MM.1S (cell line): ENCODE results near the gene HOXD11.

Source experiments
- DNase-seq: peaks from one replicate; pipeline ENCODE4 v3.0.0-alpha.2; 2015
- H2AFZ ChIP-seq: fragments of 300-600 bp; sonication (generic); 2 replicates; pipeline ENCODE4 v1.6.0; 2016; ENCODE audit warnings: antibody characterized with exemption, low read length
- H3F3A ChIP-seq: fragments of 300-600 bp; sonication (generic); 2 replicates; pipeline ENCODE4 v1.6.1; 2016; ENCODE audit warnings: mild to moderate bottlenecking, antibody characterized with exemption, low read length, moderate library complexity, mixed read lengths; ENCODE audit not compliant: insufficient read depth
- H3K27ac ChIP-seq: fragments of 300-600 bp; sonication (generic); 2 replicates; pipeline ENCODE4 v1.5.1; 2016; ENCODE audit warnings: mild to moderate bottlenecking, low read length
- H3K27me3 ChIP-seq: fragments of 300-600 bp; sonication (generic); replicated peaks from 2 replicates; pipeline ENCODE4 v1.6.0; 2016; ENCODE audit warnings: low read length; ENCODE audit not compliant: insufficient read depth
- H3K36me3 ChIP-seq: fragments of 300-600 bp; sonication (generic); replicated peaks from 2 replicates; pipeline ENCODE4 v1.6.1; 2016; ENCODE audit warnings: mild to moderate bottlenecking, low read length, mixed read lengths; ENCODE audit not compliant: insufficient read depth
- H3K4me1 ChIP-seq: fragments of 300-600 bp; sonication (generic); 2 replicates; pipeline ENCODE4 v1.6.1; 2016; ENCODE audit warnings: low read length, mixed read lengths
- H3K4me2 ChIP-seq: fragments of 300-600 bp; sonication (generic); 2 replicates; pipeline ENCODE4 v1.6.0; 2016; ENCODE audit warnings: low read depth, low read length
- H3K4me3 ChIP-seq: fragments of 300-600 bp; sonication (generic); 2 replicates; pipeline ENCODE4 v1.5.1; 2016; ENCODE audit warnings: low read length, mixed read lengths
- H3K79me2 ChIP-seq: fragments of 300-600 bp; sonication (generic); 2 replicates; pipeline ENCODE4 v1.6.1; 2016; ENCODE audit warnings: mixed run types, low read length, mixed read lengths
- H3K9ac ChIP-seq: fragments of 300-600 bp; sonication (generic); 2 replicates; pipeline ENCODE4 v1.6.1; 2016; ENCODE audit warnings: low read length, mixed read lengths
- H3K9me2 ChIP-seq: fragments of 300-600 bp; sonication (generic); replicated peaks from 2 replicates; pipeline ENCODE4 v1.6.1; 2016; ENCODE audit warnings: mild to moderate bottlenecking, low read length, mixed read lengths; ENCODE audit not compliant: insufficient read depth
- H3K9me3 ChIP-seq: fragments of 300-600 bp; sonication (generic); replicated peaks from 2 replicates; pipeline ENCODE4 v1.6.1; 2016; ENCODE audit warnings: mild to moderate bottlenecking, low read length, mixed read lengths; ENCODE audit not compliant: insufficient read depth
- H4K20me1 ChIP-seq: fragments of 300-600 bp; sonication (generic); 2 replicates; pipeline ENCODE4 v1.6.1; 2016; ENCODE audit warnings: mild to moderate bottlenecking, low read length, moderate library complexity, mixed read lengths; ENCODE audit not compliant: insufficient read depth
- EZH2 ChIP-seq: fragments of 300-600 bp; sonication (generic); optimal IDR thresholded peaks from 2 replicates; pipeline ENCODE3; 2017; ENCODE audit warnings: low read depth, mild to moderate bottlenecking, antibody characterized with exemption, low read length, mixed read lengths
- EZH2phosphoT487 ChIP-seq: fragments of 300-600 bp; sonication (generic); IDR thresholded peaks from 2 replicates; pipeline ENCODE4 v1.6.1; 2018; ENCODE audit warnings: antibody characterized with exemption, low read length
- TF ChIP-seq, protein P1 (sequence below): fragments of 300-600 bp; sonication (generic); IDR thresholded peaks from 2 replicates; pipeline ENCODE4 v1.5.1; 2016; ENCODE audit warnings: antibody characterized with exemption, low read length, mixed read lengths

The HOXD11 gene

DNA sequence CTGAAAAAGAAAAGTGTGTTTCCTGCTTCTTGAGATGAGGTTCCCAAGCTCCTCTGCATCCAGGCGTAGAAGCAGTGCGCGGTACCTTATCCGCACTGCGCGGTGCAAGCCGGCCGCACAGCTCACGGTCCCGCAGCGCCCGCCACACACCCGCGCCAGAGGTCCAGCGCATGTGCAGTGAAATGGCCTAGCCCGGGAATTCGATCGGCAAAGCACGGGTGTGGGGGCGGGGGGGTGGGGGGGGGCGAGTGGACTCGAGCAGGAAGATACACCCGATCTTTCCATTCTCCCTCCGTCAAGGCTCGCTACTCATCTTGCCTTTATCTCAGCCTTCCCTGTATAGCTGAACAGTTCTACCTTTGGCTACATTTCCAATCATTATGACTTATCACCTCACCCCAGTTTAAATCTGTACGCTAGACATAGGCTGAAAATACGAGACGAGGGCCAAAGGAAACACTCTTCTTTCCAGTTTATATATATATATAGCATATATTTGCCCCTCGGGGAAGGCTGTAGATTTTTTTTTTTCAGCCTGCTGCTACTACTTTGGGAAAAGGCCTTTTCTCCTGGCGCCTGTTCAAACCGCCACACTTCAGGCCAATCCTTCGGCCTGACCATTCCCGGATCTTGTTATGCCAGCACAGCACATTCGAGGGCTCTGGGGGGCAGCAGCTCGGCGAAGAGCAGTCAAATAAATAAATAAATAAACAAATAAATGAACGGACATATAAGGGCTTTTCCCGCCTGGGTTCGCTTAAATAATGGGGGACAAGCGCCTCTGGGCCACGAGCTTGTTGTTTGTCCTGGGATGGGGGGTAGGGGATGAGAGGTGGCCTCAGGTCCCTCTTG is 32.8 kb downstream of the HOXD11 start:
- no peak for DNase-seq
- Histone ChIP-seq H3K9me3 (no peaks in the 10 kb centered on the region), H3K4me3 (peak overlapping the region; percentile 74), H3K27me3 (0 out of 2 replicates have a peak, but pooled peaks cover 3% of the 10 kb centered on the region), H2AFZ (peak overlapping the region; percentile 88), H3K9me2 (no peaks in the 10 kb centered on the region), H3K79me2 (no peaks in the 10 kb centered on the region), H3K27ac (no peak overlapping the region), H3K36me3 (no peaks in the 10 kb centered on the region), H3K4me1 (peaks cover 13% of the 10 kb centered on the region), H4K20me1 (no peaks in the 10 kb centered on the region), H3K9ac (peak overlapping the region; percentile 52; the same call in 1 of the 2 replicates), H3K4me2 (peak overlapping the region; percentile 57), H3F3A (no peaks in the 10 kb centered on the region)
- TF ChIP-seq EZH2phosphoT487: no peak
- no peak for TF ChIP-seq EZH2
- TF ChIP-seq, protein P1, sequence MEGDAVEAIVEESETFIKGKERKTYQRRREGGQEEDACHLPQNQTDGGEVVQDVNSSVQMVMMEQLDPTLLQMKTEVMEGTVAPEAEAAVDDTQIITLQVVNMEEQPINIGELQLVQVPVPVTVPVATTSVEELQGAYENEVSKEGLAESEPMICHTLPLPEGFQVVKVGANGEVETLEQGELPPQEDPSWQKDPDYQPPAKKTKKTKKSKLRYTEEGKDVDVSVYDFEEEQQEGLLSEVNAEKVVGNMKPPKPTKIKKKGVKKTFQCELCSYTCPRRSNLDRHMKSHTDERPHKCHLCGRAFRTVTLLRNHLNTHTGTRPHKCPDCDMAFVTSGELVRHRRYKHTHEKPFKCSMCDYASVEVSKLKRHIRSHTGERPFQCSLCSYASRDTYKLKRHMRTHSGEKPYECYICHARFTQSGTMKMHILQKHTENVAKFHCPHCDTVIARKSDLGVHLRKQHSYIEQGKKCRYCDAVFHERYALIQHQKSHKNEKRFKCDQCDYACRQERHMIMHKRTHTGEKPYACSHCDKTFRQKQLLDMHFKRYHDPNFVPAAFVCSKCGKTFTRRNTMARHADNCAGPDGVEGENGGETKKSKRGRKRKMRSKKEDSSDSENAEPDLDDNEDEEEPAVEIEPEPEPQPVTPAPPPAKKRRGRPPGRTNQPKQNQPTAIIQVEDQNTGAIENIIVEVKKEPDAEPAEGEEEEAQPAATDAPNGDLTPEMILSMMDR: no peak

DNA sequence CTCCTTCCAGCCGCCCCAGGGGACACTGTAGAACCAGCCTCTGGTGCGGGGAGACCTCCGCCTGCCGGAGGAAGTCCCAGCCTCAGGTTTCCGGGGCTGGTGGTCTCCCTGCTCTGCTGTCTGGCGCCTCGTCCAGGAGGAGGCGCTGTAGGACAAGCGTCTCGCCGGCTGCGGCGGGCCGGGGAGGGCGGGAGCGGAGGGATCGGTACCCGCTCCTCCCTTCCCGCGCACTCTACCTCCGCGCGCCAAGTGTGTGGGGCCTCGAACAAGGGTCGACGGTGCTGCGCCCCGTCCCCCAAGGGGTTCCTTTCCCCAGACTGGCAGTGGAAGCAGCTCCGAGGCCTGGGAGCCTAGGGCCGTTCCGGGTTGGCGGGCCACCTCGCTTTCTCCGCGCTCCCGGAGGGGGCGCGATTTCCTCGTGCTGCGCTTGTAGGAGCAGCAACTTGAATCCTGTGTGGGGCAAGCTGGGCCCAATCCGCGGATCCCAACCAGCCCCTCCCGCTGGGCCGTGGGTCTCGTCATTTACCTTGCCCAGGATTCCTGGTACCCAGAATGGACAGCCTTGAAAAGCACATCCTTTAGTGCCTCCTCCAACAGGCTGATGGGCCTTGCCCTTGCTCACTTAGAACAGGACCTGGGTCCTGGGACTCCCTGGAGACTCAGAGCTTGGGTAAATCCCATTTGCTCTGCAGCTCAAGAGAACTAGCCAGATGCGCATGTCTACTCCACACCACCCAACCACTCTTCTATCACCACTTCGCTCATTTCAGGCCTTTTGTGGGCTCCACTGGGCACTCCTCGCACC is 33.6 kb downstream of the HOXD11 start:
- Histone ChIP-seq H3K79me2 (no peaks in the 10 kb centered on the region), H2AFZ (peak overlapping the region; percentile 88), H3K9me3 (no peaks in the 10 kb centered on the region), H3K4me1 (peaks cover 13% of the 10 kb centered on the region), H3K27me3 (0 out of 2 replicates have a peak, but pooled peaks cover 3% of the 10 kb centered on the region), H3K9me2 (no peaks in the 10 kb centered on the region), H3K27ac (no peak overlapping the region), H4K20me1 (no peaks in the 10 kb centered on the region), H3K9ac (peak overlapping the region; percentile 52; the same call in 1 of the 2 replicates), H3F3A (no peaks in the 10 kb centered on the region), H3K36me3 (no peaks in the 10 kb centered on the region), H3K4me3 (peak overlapping the region; percentile 74), H3K4me2 (peak overlapping the region; percentile 57)
- peak; percentile 74 for DNase-seq
- TF ChIP-seq EZH2phosphoT487 (no peak), EZH2 (no peak)
- TF ChIP-seq, protein P1: peak; percentile 82

DNA sequence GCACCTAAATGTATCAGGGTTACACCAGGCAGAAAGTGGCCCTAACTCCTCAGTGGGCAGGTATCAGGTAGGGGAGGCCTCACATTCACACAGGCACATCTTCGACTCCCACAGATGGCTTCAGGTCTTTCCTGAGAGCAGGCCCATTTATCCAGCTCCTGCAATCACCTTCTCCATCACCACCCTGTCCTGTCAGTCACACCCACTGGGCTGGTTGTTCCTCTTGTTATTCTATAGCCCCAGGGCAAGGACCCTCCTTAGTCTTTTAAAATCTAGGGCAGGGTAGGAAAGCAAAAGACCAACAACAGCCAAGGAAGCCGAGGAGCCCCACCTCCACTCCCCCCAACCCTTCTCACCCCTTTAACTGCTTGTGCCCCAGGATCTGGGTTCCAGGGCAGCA is 35.2 kb downstream of the HOXD11 start:
- H3K4me1 ChIP-seq: peaks cover 8% of the 10 kb centered on the region
- no peaks in the 10 kb centered on the region for H3F3A ChIP-seq
- no peak overlapping the region for H3K4me2 ChIP-seq
- no peak overlapping the region for H2AFZ ChIP-seq
- H3K79me2 ChIP-seq: no peaks in the 10 kb centered on the region
- no peak for TF ChIP-seq EZH2
- no peak for TF ChIP-seq EZH2phosphoT487
- TF ChIP-seq, protein P1: no peak
- H3K4me3 ChIP-seq: no peak overlapping the region
- no peaks in the 10 kb centered on the region for H3K9me3 ChIP-seq
- 0 out of 2 replicates have a peak, but pooled peaks cover 3% of the 10 kb centered on the region for H3K27me3 ChIP-seq
- no peaks in the 10 kb centered on the region for H3K9me2 ChIP-seq
- no peaks in the 10 kb centered on the region for H4K20me1 ChIP-seq
- no peak for DNase-seq
- H3K36me3 ChIP-seq: no peaks in the 10 kb centered on the region
- H3K27ac ChIP-seq: no peak overlapping the region
- H3K9ac ChIP-seq: no peak overlapping the region
